GM23248 (cell line): Measurements from ENCODE around the gene ACSS2.

Experiments
- EZH2 ChIP-seq: fragments of 200-600 bp; sonication (generic); IDR thresholded peaks from 2 replicates; pipeline ENCODE4 v1.6.1; 2018; ENCODE audit warnings: antibody characterized with exemption, mild to moderate bottlenecking; ENCODE audit not compliant: insufficient read depth, poor library complexity, severe bottlenecking
- EZH2phosphoT487 ChIP-seq: fragments of 200-600 bp; sonication (generic); IDR thresholded peaks from 2 replicates; pipeline ENCODE4 v1.6.1; 2018; ENCODE audit warnings: antibody characterized with exemption, moderate library complexity, mild to moderate bottlenecking, low read depth; ENCODE audit not compliant: insufficient read depth

GRCh38 chr20:34881689-34882088, 5.3 kb downstream of the ACSS2 start:
- TF ChIP-seq EZH2phosphoT487 = no peak
- TF ChIP-seq EZH2 = no peak
